ENCODE measurements around the gene GALK2. TPM values are rescaled to one million over a fixed set of nuclear protein-coding genes. Genes with fewer than 3 reads are reported as not detected.

The GALK2 gene
- total RNA-seq, 2 donors from 2014 or later = 22.9 to 35.9 TPM

- no peak for DNase-seq (ENCODE audit: low spot score)
- Histone ChIP-seq H3K9me3 (no peaks in the 10 kb centered on the region), H3K27me3 (replicated peaks; ENCODE audit: insufficient read depth) (no peaks in the 10 kb centered on the region), H3K27ac (no peak overlapping the region), H3K4me1 (ENCODE audit: control insufficient read depth in 1 of 2, low read depth in 2 of 2) (peaks cover 0 to 3% of the 10 kb centered on the region in 2 donors), H3K36me3 (peaks cover 6% of the 10 kb centered on the region), H3K4me3 (no peak overlapping the region)
- no peak for TF ChIP-seq CTCF (IDR thresholded peaks at IDR 0.05)
- ATAC-seq (ENCODE audit: insufficient number of reproducible peaks, low FRiP score, low read depth) = no peak
These were observed 120.1 kb downstream of the GALK2 start for GRCh38 chr15:49290191-49290590.

- H3K4me1 ChIP-seq (ENCODE audit: control insufficient read depth in 1 of 2, low read depth in 2 of 2) = no peaks in the 10 kb centered on the region
These were observed 123.9 kb downstream of the GALK2 start for GRCh38 chr15:49293941-49294340.

GRCh38 chr15:49296258-49296657 is 126.2 kb downstream of the GALK2 start:
- Histone ChIP-seq H3K4me3 (no peak overlapping the region), H3K36me3 (peaks cover 9% of the 10 kb centered on the region), H3K4me1 (ENCODE audit: control insufficient read depth in 1 of 2, low read depth in 2 of 2) (no peaks in the 10 kb centered on the region), H3K9me3 (no peaks in the 10 kb centered on the region), H3K27ac (no peak overlapping the region), H3K27me3 (replicated peaks; ENCODE audit: insufficient read depth) (no peaks in the 10 kb centered on the region)
- no peak for TF ChIP-seq CTCF (IDR thresholded peaks at IDR 0.05)
- no peak for DNase-seq (ENCODE audit: low spot score)
- no peak for ATAC-seq (ENCODE audit: insufficient number of reproducible peaks, low FRiP score, low read depth)

More at GRCh38 chr15:49293941-49294340, 123.9 kb downstream of the GALK2 start:
- Histone ChIP-seq H3K9me3 (no peaks in the 10 kb centered on the region), H3K27ac (no peak overlapping the region), H3K27me3 (replicated peaks; ENCODE audit: insufficient read depth) (no peaks in the 10 kb centered on the region), H3K4me3 (no peak overlapping the region), H3K36me3 (peaks cover 9% of the 10 kb centered on the region)
- no peak for TF ChIP-seq CTCF (IDR thresholded peaks at IDR 0.05)
- no peak for ATAC-seq (ENCODE audit: insufficient number of reproducible peaks, low FRiP score, low read depth)
- no peak for DNase-seq (ENCODE audit: low spot score)

- Histone ChIP-seq H3K9me3 (no peaks in the 10 kb centered on the region), H3K27ac (no peak overlapping the region), H3K4me3 (no peak overlapping the region), H3K4me1 (ENCODE audit: control insufficient read depth in 1 of 2, low read depth in 2 of 2) (no peaks in the 10 kb centered on the region), H3K36me3 (peaks cover 5% of the 10 kb centered on the region), H3K27me3 (replicated peaks; ENCODE audit: insufficient read depth) (no peaks in the 10 kb centered on the region)
- ATAC-seq (ENCODE audit: insufficient number of reproducible peaks, low FRiP score, low read depth) (no peak), DNase-seq (ENCODE audit: low spot score) (no peak)
- no peak for TF ChIP-seq CTCF (IDR thresholded peaks at IDR 0.05)
These were observed 127.5 kb downstream of the GALK2 start for GRCh38 chr15:49297584-49297983.

GRCh38 chr15:49300856-49301255 is 130.8 kb downstream of the GALK2 start:
- Histone ChIP-seq H3K4me3 (no peak overlapping the region), H3K36me3 (peaks cover 3% of the 10 kb centered on the region), H3K27me3 (replicated peaks; ENCODE audit: insufficient read depth) (no peaks in the 10 kb centered on the region), H3K4me1 (ENCODE audit: control insufficient read depth in 1 of 2, low read depth in 2 of 2) (no peaks in the 10 kb centered on the region), H3K27ac (no peak overlapping the region), H3K9me3 (no peaks in the 10 kb centered on the region)
- no peak for TF ChIP-seq CTCF (IDR thresholded peaks at IDR 0.05)
- no peak for ATAC-seq (ENCODE audit: insufficient number of reproducible peaks, low FRiP score, low read depth)
- DNase-seq (ENCODE audit: low spot score) = no peak

All from thoracic aorta (tissue), 2 donors.